A549 (cell line): Measurements from ENCODE around the gene NTNG1. TPM values are rescaled to one million over a fixed set of nuclear protein-coding genes. Genes with fewer than 3 reads are reported as not detected.

Source experiments
- ATAC-seq, 2 experiments: fragments of 200-7000 bp in 1 of 2; fragments of >200 bp in 1 of 2; cut with Nextera tagmentation in 1 of 2; cut with Tn5 transposase in 1 of 2; 3 replicates each; pipeline versions ENCODE4 v1.8.0 to v1.9.1; 2018 to 2020; ENCODE audit warnings: mild to moderate bottlenecking in 1 of 2, moderate library complexity in 1 of 2
- CTCF ChIA-PET: fragments of 300-600 bp; sonication (Branson Sonifier 250); formaldehyde crosslinking; extraction: SDS; loops from one replicate; lab custom pipeline; 2021; ENCODE audit warnings: antibody characterized with exemption, inconsistent platforms; lab: Yijun Ruan, JAX
- POLR2A ChIA-PET: fragments of 350-600 bp; formaldehyde crosslinking; extraction: SDS; loops from one replicate; lab custom pipeline; 2021; ENCODE audit warnings: antibody characterized with exemption, inconsistent platforms; lab: Yijun Ruan, JAX
- DNase-seq, 2 experiments: peaks; one replicate each; pipeline versions ENCODE4 v3.0.0 to v3.0.0-alpha.2; 2011 to 2016; ENCODE audit warnings: low read depth in 1 of 2, low spot score in 1 of 2
- FAIRE-seq: peaks from 2 replicates; lab custom pipeline; 2011; peaks lifted over from hg19 to GRCh38; lab: Jason Lieb, UNC
- H3K27ac ChIP-seq, 2 experiments: fragments of >200 bp; sonication (Bioruptor Twin); formaldehyde crosslinking; 3 replicates each; pipeline ENCODE4 v1.5.1; 2016 to 2017
- H3K4me1 ChIP-seq: fragments of >200 bp; sonication (Bioruptor Twin); formaldehyde crosslinking; 3 replicates; pipeline ENCODE4 v1.6.1; 2016
- H3K4me2 ChIP-seq: fragments of >200 bp; sonication (Bioruptor Twin); formaldehyde crosslinking; 3 replicates; pipeline ENCODE4 v1.6.1; 2016
- H3K4me3 ChIP-seq: fragments of >200 bp; sonication (Bioruptor Twin); formaldehyde crosslinking; 3 replicates; pipeline ENCODE4 v1.5.1; 2016
- H3K9me3 ChIP-seq: fragments of >200 bp; sonication (Bioruptor Twin); formaldehyde crosslinking; 3 replicates; pipeline ENCODE4 v1.6.1; 2016
- CBX2 ChIP-seq: fragments of 200-600 bp; sonication (generic); IDR thresholded peaks from 2 replicates; pipeline ENCODE4 v1.6.1; 2016; ENCODE audit warnings: low read depth, mild to moderate bottlenecking, borderline replicate concordance
- CBX8 ChIP-seq: fragments of 200-600 bp; sonication (generic); IDR thresholded peaks from 2 replicates; pipeline ENCODE4 v1.6.1; 2016
- CEBPB ChIP-seq, 2 experiments: fragments of >200 bp in 1 of 2; sonication (Bioruptor Twin) in 1 of 2; formaldehyde crosslinking in 1 of 2; IDR thresholded peaks; 2 replicates each; pipeline ENCODE4 v1.6.1; 2012 to 2016
- CHD4 ChIP-seq: fragments of 200-600 bp; sonication (generic); IDR thresholded peaks from 2 replicates; pipeline ENCODE4 v1.6.1; 2016; ENCODE audit warnings: antibody characterized with exemption, mild to moderate bottlenecking, borderline replicate concordance
- ESRRA ChIP-seq: fragments of 150-350 bp; IDR thresholded peaks from 2 replicates; pipeline ENCODE4 v1.6.1; 2014; ENCODE audit warnings: mild to moderate bottlenecking, low read length, borderline replicate concordance
- FOXS1 ChIP-seq: fragments of 250-450 bp; sonication (Bioruptor Pico); IDR thresholded peaks from 2 replicates; pipeline ENCODE4 v1.5.0; 2020; ENCODE audit warnings: mild to moderate bottlenecking, moderate library complexity
- GATA3 ChIP-seq: IDR thresholded peaks from 2 replicates; pipeline ENCODE4 v1.6.1; 2012; ENCODE audit warnings: borderline replicate concordance
- HDAC2 ChIP-seq: fragments of 200-600 bp; sonication (generic); IDR thresholded peaks from 2 replicates; pipeline ENCODE4 v1.6.1; 2016
- KDM1A ChIP-seq: fragments of 200-600 bp; sonication (generic); IDR thresholded peaks from 2 replicates; pipeline ENCODE4 v1.6.1; 2016; ENCODE audit warnings: low read depth, mild to moderate bottlenecking
- MAZ ChIP-seq: fragments of 150-350 bp; IDR thresholded peaks from 2 replicates; pipeline ENCODE4 v1.6.1; 2014; ENCODE audit warnings: antibody characterized with exemption, low read depth, low read length, borderline replicate concordance
- MYC ChIP-seq: IDR thresholded peaks from 2 replicates; pipeline ENCODE4 v1.6.1; 2012; ENCODE audit warnings: mild to moderate bottlenecking, inconsistent platforms, low read length, improper control_type of control experiment, borderline replicate concordance
- NPAS2 ChIP-seq: fragments of 250-450 bp; sonication (Bioruptor Pico); IDR thresholded peaks from 2 replicates; pipeline ENCODE4 v1.8.0; 2022; ENCODE audit warnings: mild to moderate bottlenecking, moderate library complexity, borderline replicate concordance
- NR3C1 ChIP-seq: fragments of >200 bp; sonication (Bioruptor Twin); formaldehyde crosslinking; IDR thresholded peaks from 3 replicates; pipeline ENCODE4 v1.6.1; 2017
- PHF8 ChIP-seq: fragments of 200-600 bp; sonication (generic); IDR thresholded peaks from 2 replicates; pipeline ENCODE4 v1.6.1; 2016; ENCODE audit warnings: low read depth, mild to moderate bottlenecking, antibody characterized with exemption, moderate library complexity, borderline replicate concordance
- RAD21 ChIP-seq, 2 experiments: fragments of >200 bp in 1 of 2; sonication (Bioruptor Twin) in 1 of 2; formaldehyde crosslinking in 1 of 2; IDR thresholded peaks in 1 of 2; conservative IDR thresholded peaks in 1 of 2; 2 replicates in 1 of 2; 3 replicates in 1 of 2; pipeline ENCODE4 v1.6.1; 2012 to 2018; ENCODE audit warnings: inconsistent platforms in 1 of 2
- RARB ChIP-seq: fragments of 250-450 bp; sonication (Bioruptor Pico); IDR thresholded peaks from 2 replicates; pipeline ENCODE4 v1.8.0; 2021; ENCODE audit warnings: mild to moderate bottlenecking, moderate library complexity
- SMC3 ChIP-seq: fragments of >200 bp; sonication (Bioruptor Twin); formaldehyde crosslinking; IDR thresholded peaks from 3 replicates; pipeline ENCODE4 v1.6.1; 2018; ENCODE audit warnings: inconsistent platforms
- TFCP2L1 ChIP-seq: fragments of 250-450 bp; sonication (Bioruptor Pico); IDR thresholded peaks from 2 replicates; pipeline ENCODE4 v1.5.0; 2021; ENCODE audit warnings: mild to moderate bottlenecking
- ZC3H11A ChIP-seq: fragments of 450-650 bp; IDR thresholded peaks from 2 replicates; pipeline ENCODE4 v1.6.1; 2014; ENCODE audit warnings: antibody characterized with exemption, mild to moderate bottlenecking
- ZNF302 ChIP-seq: fragments of 250-450 bp; sonication (Bioruptor Pico); IDR thresholded peaks from 2 replicates; pipeline ENCODE4 v1.9.0; 2021; ENCODE audit warnings: inconsistent platforms, mild to moderate bottlenecking, moderate library complexity
- WGBS: methylation state at CpG from one replicate; pipeline ENCODE4 v1.1.6; 2017; ENCODE audit errors: missing lambda C conversion rate; 5-methylcytosine and 5-hydroxymethylcytosine counted together
- polyA plus RNA-seq, 4 experiments: library from polyadenylated mRNA; depleted of rRNA in 3 of 4; stranded (reverse); fragments of >200 nt; fragmentation: RNase III in 1 of 4; extraction: RNeasy Plus Mini Kit Qiagen cat#74134 plus additional on column Dnase treatment in 1 of 4; gene quantifications; 2 replicates in 3 of 4; 3 replicates in 1 of 4; pipeline ENCODE4 v1.2.3, GENCODE V29; 2011 to 2017
- TF ChIP-seq, protein P1 (sequence below): IDR thresholded peaks from 2 replicates; pipeline ENCODE4 v1.6.1; 2012; ENCODE audit warnings: low read depth, borderline replicate concordance
- TF ChIP-seq, protein P2 (sequence below): fragments of >200 bp; sonication (Bioruptor Twin); formaldehyde crosslinking; IDR thresholded peaks from 2 replicates; pipeline ENCODE4 v1.6.1; 2016
- TF ChIP-seq, protein P3 (sequence below): fragments of >200 bp; sonication (Bioruptor Twin); formaldehyde crosslinking; IDR thresholded peaks from 3 replicates; pipeline ENCODE4 v1.5.1; 2016

Gene NTNG1
- polyA plus RNA-seq, 2 of the 4 experiments (the other 2 are of a cell fraction), result not detected

DNA sequence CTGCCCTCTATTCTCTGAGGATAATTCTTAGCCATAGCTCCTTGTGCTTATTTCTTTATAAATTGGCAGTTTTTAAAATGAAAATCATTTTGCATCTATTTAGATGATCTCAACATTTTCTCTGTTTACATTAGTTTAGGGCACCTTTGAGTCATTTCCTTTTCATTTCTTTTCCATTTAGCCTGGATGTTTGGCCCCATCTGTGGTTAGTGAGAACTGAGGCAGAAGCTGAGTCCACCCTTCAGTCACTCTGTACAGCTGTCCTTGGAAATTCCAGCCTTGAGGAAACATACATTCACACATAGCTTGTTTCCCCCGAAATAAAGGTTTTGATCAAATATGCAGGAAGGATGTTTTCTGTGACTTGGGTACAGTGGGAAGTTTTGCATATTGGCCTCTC is 123.7 kb downstream of the NTNG1 start:
- Histone ChIP-seq H3K9me3 (no peaks in the 10 kb centered on the region), H3K4me3 (no peak overlapping the region), H3K4me1 (no peaks in the 10 kb centered on the region)
- CTCF ChIA-PET, result no interaction called here
- 0% methylated on average over 1 of the region's 1 CpG for WGBS
- POLR2A ChIA-PET, result no interaction called here
- no peak for ATAC-seq
- TF ChIP-seq ZNF302 (CRISPR knock-in tag) (no peak), FOXS1 (CRISPR knock-in tag) (no peak), NR3C1 (no peak), MYC (no peak), ESRRA (no peak), CEBPB (IDR thresholded peaks at IDR 0.05) (no peak), RARB (CRISPR knock-in tag) (no peak), CBX2 (no peak)
- TF ChIP-seq, all 56 proteins: peak for 0
- H3K27ac ChIP-seq, result no peak overlapping the region
- H3K4me2 ChIP-seq, result no peak overlapping the region
- no peak for DNase-seq
- FAIRE-seq, result no peak

DNA sequence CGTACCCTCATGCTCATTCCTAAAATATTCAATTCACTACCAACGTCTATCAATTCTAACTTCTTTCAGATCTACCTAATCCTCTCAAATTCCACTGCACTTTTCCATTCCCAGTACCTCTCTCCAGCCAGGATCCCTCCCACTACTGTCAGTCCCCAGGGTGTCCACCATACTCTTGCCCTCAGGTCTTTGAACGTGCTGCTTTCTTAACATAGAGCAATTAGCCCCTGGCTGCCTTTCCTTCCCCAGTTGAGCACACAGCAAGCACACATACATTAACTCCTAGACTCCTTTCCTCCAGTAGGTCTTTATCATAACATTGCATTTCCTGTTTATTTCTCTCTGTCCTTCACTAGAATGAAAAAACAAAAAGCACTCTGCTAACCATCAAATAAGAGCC is 126.7 kb downstream of the NTNG1 start:
- 0% methylated on average over 3 of the region's 3 CpGs for WGBS
- POLR2A ChIA-PET, result no interaction called here
- no peak for FAIRE-seq

DNA sequence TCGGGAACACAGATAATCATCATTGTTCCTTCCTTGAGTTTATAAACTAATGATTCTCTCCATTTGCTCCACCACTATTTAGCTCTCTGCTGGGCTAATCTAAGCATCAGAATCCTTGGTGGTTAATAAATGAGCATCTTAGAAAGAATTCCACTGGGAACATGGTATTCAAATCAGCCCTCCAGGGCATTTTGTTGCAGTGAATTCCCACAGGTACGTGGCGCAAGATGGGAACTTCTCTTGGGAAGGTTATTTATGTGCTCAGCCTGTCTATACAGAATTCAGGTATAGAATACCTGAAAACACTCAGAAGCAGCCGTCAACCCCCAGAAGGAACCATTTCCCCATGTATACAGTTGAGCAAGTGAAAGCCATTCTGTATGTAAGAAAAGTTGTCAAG is 131.5 kb downstream of the NTNG1 start:
- Histone ChIP-seq H3K4me1 (no peaks in the 10 kb centered on the region), H3K4me2 (no peak overlapping the region), H3K4me3 (no peak overlapping the region), H3K9me3 (no peaks in the 10 kb centered on the region), H3K27ac (no peak overlapping the region)
- POLR2A ChIA-PET, result no interaction called here
- DNase-seq (no peak), FAIRE-seq (no peak), ATAC-seq (no peak)
- WGBS, result 37% methylated on average over 4 of the region's 4 CpGs
- TF ChIP-seq ESRRA (no peak), KDM1A (no peak), TFCP2L1 (CRISPR knock-in tag) (no peak)
- TF ChIP-seq, protein P1, sequence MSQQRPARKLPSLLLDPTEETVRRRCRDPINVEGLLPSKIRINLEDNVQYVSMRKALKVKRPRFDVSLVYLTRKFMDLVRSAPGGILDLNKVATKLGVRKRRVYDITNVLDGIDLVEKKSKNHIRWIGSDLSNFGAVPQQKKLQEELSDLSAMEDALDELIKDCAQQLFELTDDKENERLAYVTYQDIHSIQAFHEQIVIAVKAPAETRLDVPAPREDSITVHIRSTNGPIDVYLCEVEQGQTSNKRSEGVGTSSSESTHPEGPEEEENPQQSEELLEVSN, result no peak
- TF ChIP-seq, protein P2, sequence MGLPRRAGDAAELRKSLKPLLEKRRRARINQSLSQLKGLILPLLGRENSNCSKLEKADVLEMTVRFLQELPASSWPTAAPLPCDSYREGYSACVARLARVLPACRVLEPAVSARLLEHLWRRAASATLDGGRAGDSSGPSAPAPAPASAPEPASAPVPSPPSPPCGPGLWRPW, result no peak
- CTCF ChIA-PET, result no interaction called here

More for the DNA sequence above, 126.7 kb downstream of the NTNG1 start:
- TF ChIP-seq TFCP2L1 (CRISPR knock-in tag) (no peak), ZC3H11A (no peak), CBX8 (no peak), RAD21 (conservative IDR thresholded peaks at IDR 0.05 in 1 of 2, IDR thresholded peaks at IDR 0.05 in 1 of 2) (no peak), MYC (no peak), SMC3 (no peak), CBX2 (no peak), FOXS1 (CRISPR knock-in tag) (no peak), PHF8 (no peak), ESRRA (no peak), CHD4 (no peak), CEBPB (IDR thresholded peaks at IDR 0.05) (no peak), NPAS2 (CRISPR knock-in tag) (no peak), RARB (CRISPR knock-in tag) (no peak), GATA3 (no peak), MAZ (no peak), HDAC2 (no peak)
- TF ChIP-seq, protein P2, result no peak
- TF ChIP-seq, protein P3, sequence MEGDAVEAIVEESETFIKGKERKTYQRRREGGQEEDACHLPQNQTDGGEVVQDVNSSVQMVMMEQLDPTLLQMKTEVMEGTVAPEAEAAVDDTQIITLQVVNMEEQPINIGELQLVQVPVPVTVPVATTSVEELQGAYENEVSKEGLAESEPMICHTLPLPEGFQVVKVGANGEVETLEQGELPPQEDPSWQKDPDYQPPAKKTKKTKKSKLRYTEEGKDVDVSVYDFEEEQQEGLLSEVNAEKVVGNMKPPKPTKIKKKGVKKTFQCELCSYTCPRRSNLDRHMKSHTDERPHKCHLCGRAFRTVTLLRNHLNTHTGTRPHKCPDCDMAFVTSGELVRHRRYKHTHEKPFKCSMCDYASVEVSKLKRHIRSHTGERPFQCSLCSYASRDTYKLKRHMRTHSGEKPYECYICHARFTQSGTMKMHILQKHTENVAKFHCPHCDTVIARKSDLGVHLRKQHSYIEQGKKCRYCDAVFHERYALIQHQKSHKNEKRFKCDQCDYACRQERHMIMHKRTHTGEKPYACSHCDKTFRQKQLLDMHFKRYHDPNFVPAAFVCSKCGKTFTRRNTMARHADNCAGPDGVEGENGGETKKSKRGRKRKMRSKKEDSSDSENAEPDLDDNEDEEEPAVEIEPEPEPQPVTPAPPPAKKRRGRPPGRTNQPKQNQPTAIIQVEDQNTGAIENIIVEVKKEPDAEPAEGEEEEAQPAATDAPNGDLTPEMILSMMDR, result no peak
- DNase-seq, result no peak
- H3K4me2 ChIP-seq, result no peak overlapping the region
- H3K4me1 ChIP-seq, result no peaks in the 10 kb centered on the region
- H3K27ac ChIP-seq, result no peak overlapping the region
- no peak for ATAC-seq
- no peaks in the 10 kb centered on the region for H3K9me3 ChIP-seq
- no peak overlapping the region for H3K4me3 ChIP-seq
- CTCF ChIA-PET, result no interaction called here
